ENCODE measurements around the gene GAS6. TPM values are rescaled to one million over a fixed set of nuclear protein-coding genes. Genes with fewer than 3 reads are reported as not detected.
"Not testable (repeated sequence)": the region's sequence is repeated elsewhere in the genome, so short reads cannot be mapped to it uniquely, and the experiment has no call there.

Gene GAS6
- total RNA-seq, 1 donor from 2014 or later: 197 TPM

- no peak overlapping the region for H3K27ac ChIP-seq
- DNase-seq (no peak), ATAC-seq (no peak)
- peaks cover 2% of the 10 kb centered on the region for H3K4me1 ChIP-seq
- H3K4me3 ChIP-seq: no peak overlapping the region
- TF ChIP-seq CTCF (IDR thresholded peaks at IDR 0.05): no peak
- intact Hi-C loops (cut with DNase I): no loop called here
- H3K9me3 ChIP-seq: no peaks in the 10 kb centered on the region
- peaks cover 30% of the 10 kb centered on the region for H3K36me3 ChIP-seq
- no peaks in the 10 kb centered on the region for H3K27me3 ChIP-seq
Measured at GRCh38 chr13:113827021-113827420, 36.9 kb downstream of the GAS6 start.

- DNase-seq; H3K27me3 ChIP-seq; H3K4me3 ChIP-seq; H3K4me1 ChIP-seq; intact Hi-C loops (cut with DNase I); ATAC-seq; H3K9me3 ChIP-seq; H3K27ac ChIP-seq: not testable (repeated sequence)
- peaks cover 29% of the 10 kb centered on the region for H3K36me3 ChIP-seq
Measured at GRCh38 chr13:113826446-113826845, 37.4 kb downstream of the GAS6 start.

- Histone ChIP-seq H3K4me1 (peaks cover 12% of the 10 kb centered on the region), H3K4me3 (no peak overlapping the region), H3K9me3 (no peaks in the 10 kb centered on the region), H3K27ac (no peak overlapping the region), H3K36me3 (peaks cover 29% of the 10 kb centered on the region), H3K27me3 (no peaks in the 10 kb centered on the region)
- ATAC-seq (no peak), DNase-seq (no peak)
- intact Hi-C loops (cut with DNase I): no loop called here
- no peak for TF ChIP-seq CTCF (IDR thresholded peaks at IDR 0.05)
Measured at GRCh38 chr13:113825841-113826240, 38.0 kb downstream of the GAS6 start.

- DNase-seq: no peak
- Histone ChIP-seq H3K9me3 (no peaks in the 10 kb centered on the region), H3K27ac (no peak overlapping the region), H3K36me3 (peaks cover 25% of the 10 kb centered on the region), H3K4me3 (no peak overlapping the region), H3K27me3 (no peaks in the 10 kb centered on the region), H3K4me1 (peaks cover 30% of the 10 kb centered on the region)
- intact Hi-C loops (cut with DNase I): no loop called here
- no peak for TF ChIP-seq CTCF (IDR thresholded peaks at IDR 0.05)
- no peak for ATAC-seq
Measured at GRCh38 chr13:113823771-113824170, 40.1 kb downstream of the GAS6 start.

- Histone ChIP-seq H3K9me3 (no peaks in the 10 kb centered on the region), H3K36me3 (peaks cover 25% of the 10 kb centered on the region), H3K27ac (no peak overlapping the region), H3K4me1 (peaks cover 32% of the 10 kb centered on the region), H3K4me3 (no peak overlapping the region), H3K27me3 (no peaks in the 10 kb centered on the region)
- DNase-seq: no peak
- intact Hi-C loops (cut with DNase I): no loop called here
- no peak for ATAC-seq
- no peak for TF ChIP-seq CTCF (IDR thresholded peaks at IDR 0.05)
Measured at GRCh38 chr13:113822956-113823744, 40.7 kb downstream of the GAS6 start.

- ATAC-seq: no peak
- H3K27me3 ChIP-seq: no peaks in the 10 kb centered on the region
- H3K4me3 ChIP-seq: no peak overlapping the region
- intact Hi-C loops (cut with DNase I): no loop called here
- DNase-seq: no peak
- no peaks in the 10 kb centered on the region for H3K9me3 ChIP-seq
- no peak overlapping the region for H3K27ac ChIP-seq
- peaks cover 19% of the 10 kb centered on the region for H3K36me3 ChIP-seq
- peaks cover 37% of the 10 kb centered on the region for H3K4me1 ChIP-seq
- no peak for TF ChIP-seq CTCF (IDR thresholded peaks at IDR 0.05)
Measured at GRCh38 chr13:113822266-113822665, 41.6 kb downstream of the GAS6 start.

Data from upper lobe of right lung (tissue), 1 donor.